Skin epidermis (tissue), 12 donors: ENCODE measurements around the gene RHOJ.

Experiments used
- H3K27ac ChIP-seq, 21 experiments: fragments of 200-600 bp; sonication (generic) in 11 of 21; one replicate each; pipeline ENCODE4 v1.5.0; 2020; ENCODE audit warnings: mild to moderate bottlenecking in 3 of 21, inconsistent platforms in 2 of 21, moderate library complexity in 2 of 21
- H3K4me3 ChIP-seq, 7 experiments: fragments of 200-600 bp; sonication (generic) in 2 of 7; one replicate each; pipeline ENCODE4 v1.5.0; 2020; ENCODE audit warnings: inconsistent platforms in 2 of 7, mild to moderate bottlenecking in 2 of 7, moderate library complexity in 1 of 7

Gene RHOJ

GRCh38 chr14:63203618-63204406 lies 431 bp upstream of the RHOJ start:
- H3K27ac ChIP-seq = peak overlapping the region in 20 of 21 experiments; percentile 43 to 96 (median 84)
- peak overlapping the region in 5 of 7 experiments; percentile 27 to 42 (median 32) for H3K4me3 ChIP-seq

GRCh38 chr14:63205044-63205575 lies 867 bp downstream of the RHOJ start:
- peak overlapping the region; percentile 36 to 96 (median 83) for H3K27ac ChIP-seq
- H3K4me3 ChIP-seq = peak overlapping the region; percentile 17 to 42 (median 32)

GRCh38 chr14:63205866-63206265 lies 1.6 kb downstream of the RHOJ start:
- H3K4me3 ChIP-seq = peak overlapping the region in 5 of 7 experiments; percentile 9 to 42 (median 33)

GRCh38 chr14:63209160-63209559 lies 4.9 kb downstream of the RHOJ start:
- no peak overlapping the region for H3K27ac ChIP-seq
- H3K4me3 ChIP-seq = no peak overlapping the region

More at GRCh38 chr14:63205866-63206265, 1.6 kb downstream of the RHOJ start:
- H3K27ac ChIP-seq = peak overlapping the region in 13 of 21 experiments; percentile 12 to 96 (median 84)

- no peak overlapping the region for H3K27ac ChIP-seq
Measured at GRCh38 chr14:63210812-63211211, 6.6 kb downstream of the RHOJ start.

DNA sequence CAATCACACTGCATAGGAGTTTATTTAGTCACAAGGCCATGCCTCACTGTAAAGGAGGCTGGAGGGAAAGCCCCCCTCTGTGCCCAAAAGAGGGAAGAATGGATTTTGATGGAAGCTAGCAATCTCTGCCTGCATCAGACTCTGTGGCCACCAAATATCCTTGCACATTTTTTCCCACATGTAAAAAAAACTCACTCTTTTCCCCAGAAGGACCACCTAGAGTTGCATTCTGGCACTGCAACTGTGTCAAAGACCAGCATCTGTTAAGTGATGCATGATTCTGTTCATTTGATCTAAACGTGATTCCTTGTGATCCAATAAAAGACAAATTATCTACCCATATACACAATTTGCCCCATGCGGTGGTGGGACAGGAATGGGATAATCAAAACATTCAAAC lies 8.0 kb downstream of the RHOJ start:
- Histone ChIP-seq H3K4me3 (no peak overlapping the region), H3K27ac (no peak overlapping the region)

More at GRCh38 chr14:63210812-63211211, 6.6 kb downstream of the RHOJ start:
- no peak overlapping the region for H3K4me3 ChIP-seq

DNA sequence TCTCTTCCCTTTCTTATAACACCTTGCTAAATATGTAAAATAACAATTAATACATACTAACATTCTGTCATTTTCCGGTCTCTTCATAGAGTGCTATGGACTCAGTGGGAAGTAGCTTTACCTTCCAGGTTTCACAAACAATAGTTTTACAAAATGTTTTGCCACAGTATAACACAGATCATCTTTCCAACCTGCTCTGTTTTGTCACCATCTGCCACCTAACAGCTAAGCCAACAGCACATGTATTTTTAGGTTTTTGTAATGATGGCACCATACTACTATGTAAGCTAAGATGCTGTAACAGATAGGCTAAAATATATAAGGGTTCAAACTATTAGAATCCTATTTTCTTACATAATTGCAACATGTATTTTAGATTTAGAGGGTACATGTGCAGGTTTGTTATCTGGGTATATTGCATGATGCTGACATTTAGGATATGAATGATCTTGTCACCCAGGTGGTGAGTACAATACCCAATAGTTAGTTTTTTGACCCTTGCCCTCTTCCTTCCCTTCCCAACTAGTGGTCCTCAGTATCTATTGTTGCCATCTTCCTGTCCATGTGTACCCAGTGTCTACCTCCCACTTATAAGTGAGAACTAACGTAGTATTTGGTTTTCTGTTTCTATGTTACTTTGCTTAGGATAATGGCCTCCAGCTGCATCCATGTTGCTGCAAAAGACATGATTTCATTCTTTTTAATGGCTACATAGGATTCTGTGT lies 8.7 kb downstream of the RHOJ start:
- H3K4me3 ChIP-seq = no peak overlapping the region
- H3K27ac ChIP-seq = no peak overlapping the region

- peak overlapping the region in 9 of 21 experiments; percentile 23 to 69 (median 47) for H3K27ac ChIP-seq
- H3K4me3 ChIP-seq = no peak overlapping the region
Measured at GRCh38 chr14:63214417-63215196, 10.4 kb downstream of the RHOJ start.

- H3K27ac ChIP-seq = no peak overlapping the region
Measured at GRCh38 chr14:63220526-63220925, 16.3 kb downstream of the RHOJ start.

GRCh38 chr14:63223596-63223995 lies 19.4 kb downstream of the RHOJ start:
- H3K4me3 ChIP-seq = no peak overlapping the region
- no peak overlapping the region for H3K27ac ChIP-seq

More at GRCh38 chr14:63220526-63220925, 16.3 kb downstream of the RHOJ start:
- no peak overlapping the region for H3K4me3 ChIP-seq

GRCh38 chr14:63224196-63224595 lies 20.0 kb downstream of the RHOJ start:
- H3K27ac ChIP-seq = no peak overlapping the region
- H3K4me3 ChIP-seq = no peak overlapping the region

DNA sequence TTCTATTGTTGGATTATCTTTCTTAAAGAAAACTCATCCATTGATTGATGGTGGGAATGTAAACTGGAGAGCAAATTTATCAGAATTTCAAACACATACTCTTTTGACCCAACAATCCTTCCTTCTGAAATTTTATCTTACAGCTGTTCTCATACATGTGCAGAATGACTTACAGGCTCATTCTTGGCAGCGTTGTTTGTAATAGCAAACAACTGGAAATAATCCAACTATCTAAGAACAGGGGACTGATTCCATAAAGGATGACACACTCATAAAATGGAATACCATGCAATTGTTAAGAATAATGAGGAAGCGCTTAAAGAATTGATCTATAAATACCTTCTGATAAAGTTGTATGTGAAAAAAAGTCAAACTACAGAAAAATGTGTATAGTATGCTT lies 24.0 kb downstream of the RHOJ start:
- Histone ChIP-seq H3K4me3 (no peak overlapping the region), H3K27ac (no peak overlapping the region)

GRCh38 chr14:63229330-63230059 lies 25.3 kb downstream of the RHOJ start:
- no peak overlapping the region for H3K4me3 ChIP-seq
- H3K27ac ChIP-seq = no peak overlapping the region

- Histone ChIP-seq H3K4me3 (no peak overlapping the region), H3K27ac (no peak overlapping the region)
Measured at GRCh38 chr14:63231766-63232165, 27.5 kb downstream of the RHOJ start.

DNA sequence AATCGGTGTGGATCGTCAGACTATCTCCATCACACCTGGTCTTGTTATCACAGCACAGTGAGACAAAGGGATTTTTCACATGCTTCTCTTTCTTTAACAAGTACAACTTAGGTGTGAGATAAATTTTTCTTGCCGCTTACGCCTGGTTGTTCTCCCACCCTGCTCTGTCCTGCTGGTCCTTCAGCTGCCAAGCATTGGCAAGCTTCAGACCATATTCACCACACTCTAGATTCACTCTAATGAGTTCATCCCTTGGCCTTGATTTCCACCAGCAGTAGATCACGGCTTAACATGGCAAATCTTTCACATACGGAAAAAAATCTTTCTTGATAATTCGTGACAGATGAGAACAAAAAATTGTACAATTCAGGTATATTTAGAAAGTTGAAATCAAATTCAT lies 33.5 kb downstream of the RHOJ start:
- no peak overlapping the region for H3K27ac ChIP-seq
- no peak overlapping the region for H3K4me3 ChIP-seq

GRCh38 chr14:63240221-63240620 lies 36.0 kb downstream of the RHOJ start:
- no peak overlapping the region for H3K27ac ChIP-seq
- H3K4me3 ChIP-seq = no peak overlapping the region

- H3K4me3 ChIP-seq = no peak overlapping the region
- no peak overlapping the region for H3K27ac ChIP-seq
Measured at GRCh38 chr14:63241096-63241495, 36.9 kb downstream of the RHOJ start.

DNA sequence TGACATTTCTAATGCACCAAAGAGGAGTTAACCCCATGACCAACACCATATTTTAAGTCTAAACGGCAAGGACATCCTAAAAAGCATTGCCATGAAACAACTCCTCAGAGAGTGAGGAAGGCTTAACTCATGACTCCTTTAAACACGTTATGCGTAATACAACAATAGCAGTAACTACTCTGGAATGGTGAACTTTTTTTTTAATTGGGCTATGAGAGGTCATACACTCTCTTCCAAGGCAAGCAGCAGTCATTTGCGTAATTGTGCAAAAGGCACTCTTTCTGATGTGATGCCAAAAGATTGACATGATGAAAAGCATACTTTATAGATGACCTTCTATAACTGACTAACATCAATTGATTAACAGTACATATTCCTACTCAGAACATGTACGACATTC lies 39.4 kb downstream of the RHOJ start:
- no peak overlapping the region for H3K4me3 ChIP-seq
- no peak overlapping the region for H3K27ac ChIP-seq

DNA sequence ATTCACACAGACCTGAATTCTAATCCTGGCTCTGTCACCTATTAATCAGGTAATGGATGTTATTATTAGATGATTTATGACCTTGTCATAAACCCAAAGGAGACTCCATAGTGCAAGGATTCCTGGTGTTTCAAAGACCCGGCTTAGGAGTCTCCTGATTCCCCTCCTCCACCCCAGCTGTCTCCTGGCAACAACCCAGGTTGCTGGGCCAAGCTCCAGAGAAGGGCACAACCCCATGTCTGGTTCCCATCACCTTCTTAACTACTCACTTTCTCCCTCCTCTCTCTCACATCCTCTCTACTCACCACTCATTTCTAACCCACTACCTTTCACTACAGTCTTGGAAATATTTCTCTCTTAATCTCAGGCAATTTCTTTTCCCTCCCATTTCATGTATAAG lies 41.6 kb downstream of the RHOJ start:
- H3K4me3 ChIP-seq = no peak overlapping the region
- H3K27ac ChIP-seq = no peak overlapping the region
